Body of pancreas (tissue), 4 donors: ENCODE measurements around the gene GTF2F1.

ENCODE experiments used
- POLR2A ChIP-seq, 3 donors: fragments of 450-650 bp; IDR thresholded peaks; one replicate each; pipeline ENCODE4 v1.6.1; 2016; ENCODE audit warnings: antibody characterized with exemption in 3 of 3, mild to moderate bottlenecking in 2 of 3
- TF ChIP-seq, protein P1 (sequence below), 7 experiments: fragments of 450-650 bp in 4 of 7; fragments of 200-600 bp in 3 of 7; sonication (generic) in 3 of 7; IDR thresholded peaks; one replicate each; pipeline ENCODE4 v1.5.1; 2016 to 2019; ENCODE audit warnings: antibody characterized with exemption in 7 of 7

GRCh38 chr19:6333439-6333838 is 59.5 kb downstream of the GTF2F1 start, which contains the start of gene ACER1:
- TF ChIP-seq POLR2A (IDR thresholded peaks at IDR 0.05), result no peak
- TF ChIP-seq, protein P1, sequence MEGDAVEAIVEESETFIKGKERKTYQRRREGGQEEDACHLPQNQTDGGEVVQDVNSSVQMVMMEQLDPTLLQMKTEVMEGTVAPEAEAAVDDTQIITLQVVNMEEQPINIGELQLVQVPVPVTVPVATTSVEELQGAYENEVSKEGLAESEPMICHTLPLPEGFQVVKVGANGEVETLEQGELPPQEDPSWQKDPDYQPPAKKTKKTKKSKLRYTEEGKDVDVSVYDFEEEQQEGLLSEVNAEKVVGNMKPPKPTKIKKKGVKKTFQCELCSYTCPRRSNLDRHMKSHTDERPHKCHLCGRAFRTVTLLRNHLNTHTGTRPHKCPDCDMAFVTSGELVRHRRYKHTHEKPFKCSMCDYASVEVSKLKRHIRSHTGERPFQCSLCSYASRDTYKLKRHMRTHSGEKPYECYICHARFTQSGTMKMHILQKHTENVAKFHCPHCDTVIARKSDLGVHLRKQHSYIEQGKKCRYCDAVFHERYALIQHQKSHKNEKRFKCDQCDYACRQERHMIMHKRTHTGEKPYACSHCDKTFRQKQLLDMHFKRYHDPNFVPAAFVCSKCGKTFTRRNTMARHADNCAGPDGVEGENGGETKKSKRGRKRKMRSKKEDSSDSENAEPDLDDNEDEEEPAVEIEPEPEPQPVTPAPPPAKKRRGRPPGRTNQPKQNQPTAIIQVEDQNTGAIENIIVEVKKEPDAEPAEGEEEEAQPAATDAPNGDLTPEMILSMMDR (IDR thresholded peaks at IDR 0.05), result no peak
